SK-N-SH (cell line): ENCODE data around the gene NR3C1.

Experiments
- CTCF ChIP-seq: fragments of 200-600 bp; sonication (generic); IDR thresholded peaks from 2 replicates; pipeline ENCODE4 v1.6.1; 2017; ENCODE audit warnings: antibody characterized with exemption, mild to moderate bottlenecking, moderate library complexity
- EP300 ChIP-seq, 2 experiments: IDR thresholded peaks; 2 replicates each; pipeline versions ENCODE4 v1.4.0 to v1.6.1; 2012; ENCODE audit warnings: borderline replicate concordance in 1 of 2, low read depth in 1 of 2, low read length in 1 of 2
- GABPA ChIP-seq: IDR thresholded peaks from 2 replicates; pipeline ENCODE4 v1.4.0; 2012; ENCODE audit warnings: low read depth, mild to moderate bottlenecking
- MAX ChIP-seq: IDR thresholded peaks from 2 replicates; pipeline ENCODE4 v1.4.0; 2012; ENCODE audit warnings: low read depth
- MXI1 ChIP-seq: IDR thresholded peaks from 2 replicates; pipeline ENCODE4 v1.6.1; 2012; ENCODE audit warnings: mild to moderate bottlenecking, low read depth, low read length, improper control_type of control experiment
- POLR2AphosphoS5 ChIP-seq: IDR thresholded peaks from 2 replicates; pipeline ENCODE4 v1.6.1; 2012; ENCODE audit warnings: low read depth, low read length
- RAD21 ChIP-seq: IDR thresholded peaks from 2 replicates; pipeline ENCODE4 v1.6.1; 2012; ENCODE audit warnings: mild to moderate bottlenecking, low read length
- TAF1 ChIP-seq: IDR thresholded peaks from 2 replicates; pipeline ENCODE4 v1.6.1; 2012; ENCODE audit warnings: low read depth, mild to moderate bottlenecking, low read length, moderate library complexity, borderline replicate concordance
- USF2 ChIP-seq: fragments of 150-350 bp; IDR thresholded peaks from 2 replicates; pipeline ENCODE4 v1.6.1; 2017; ENCODE audit warnings: antibody characterized with exemption, low read length, low read depth, borderline replicate concordance
- YY1 ChIP-seq: IDR thresholded peaks from 2 replicates; pipeline ENCODE4 v1.4.0; 2012; ENCODE audit warnings: low read depth, mild to moderate bottlenecking

- TF ChIP-seq GABPA (no peak), USF2 (no peak), MXI1 (no peak), CTCF (no peak), RAD21 (no peak), POLR2AphosphoS5 (no peak), MAX (no peak), YY1 (no peak), TAF1 (no peak), EP300 (IDR thresholded peaks at IDR 0.05; ENCODE audit: borderline replicate concordance in 1 of 2, low read depth in 1 of 2, low read length in 1 of 2) (no peak)
These were observed 7.0 kb downstream of the NR3C1 start for GRCh38 chr5:143396353-143396940.
